Measurements from ENCODE around the gene SQSTM1.

The SQSTM1 gene

DNA sequence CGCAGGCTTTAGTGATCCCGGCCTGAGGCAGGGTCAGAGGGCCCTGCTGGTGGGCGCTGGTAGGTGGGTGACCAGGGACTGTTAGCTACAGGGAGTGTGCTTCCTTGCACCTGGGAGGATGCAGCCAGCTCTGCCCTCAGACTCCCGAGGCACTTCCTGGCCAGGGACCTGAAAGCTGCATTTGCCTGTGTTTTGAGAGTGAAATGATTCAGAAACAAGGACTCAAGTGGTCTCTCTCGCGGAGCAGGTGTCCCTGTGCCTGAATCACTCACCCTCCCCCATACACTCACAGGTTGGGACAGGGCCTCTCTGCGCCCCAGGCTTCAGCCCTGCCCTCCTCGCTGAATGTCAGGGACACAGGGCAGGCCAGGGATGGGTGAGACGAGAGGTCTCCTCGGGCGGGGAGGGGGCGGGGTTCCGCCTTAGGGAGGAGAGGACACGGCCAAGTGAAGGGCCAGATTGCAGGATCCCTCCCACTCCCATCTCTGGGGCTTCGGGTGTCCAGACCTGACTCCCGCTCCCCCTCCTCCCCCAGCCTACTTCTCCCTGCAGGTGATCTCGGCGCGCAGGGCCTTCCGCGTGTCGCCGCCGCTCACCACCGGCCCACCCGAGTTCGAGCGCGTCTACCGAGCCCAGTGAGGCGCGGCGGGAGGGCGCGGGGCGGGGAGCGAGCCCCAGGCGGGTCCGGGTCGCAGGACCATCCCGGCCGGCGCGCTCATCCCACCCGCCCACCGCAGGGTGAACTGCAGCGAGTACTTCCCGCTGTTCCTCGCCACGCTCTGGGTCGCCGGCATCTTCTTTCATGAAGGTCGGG lies 25.4 kb upstream of the SQSTM1 start:
- DNase-seq (ENCODE audit: low read depth) = no peak
- H3K4me3 ChIP-seq (ENCODE audit: low read length) = peak overlapping the region; percentile 55
- TF ChIP-seq, protein P1, sequence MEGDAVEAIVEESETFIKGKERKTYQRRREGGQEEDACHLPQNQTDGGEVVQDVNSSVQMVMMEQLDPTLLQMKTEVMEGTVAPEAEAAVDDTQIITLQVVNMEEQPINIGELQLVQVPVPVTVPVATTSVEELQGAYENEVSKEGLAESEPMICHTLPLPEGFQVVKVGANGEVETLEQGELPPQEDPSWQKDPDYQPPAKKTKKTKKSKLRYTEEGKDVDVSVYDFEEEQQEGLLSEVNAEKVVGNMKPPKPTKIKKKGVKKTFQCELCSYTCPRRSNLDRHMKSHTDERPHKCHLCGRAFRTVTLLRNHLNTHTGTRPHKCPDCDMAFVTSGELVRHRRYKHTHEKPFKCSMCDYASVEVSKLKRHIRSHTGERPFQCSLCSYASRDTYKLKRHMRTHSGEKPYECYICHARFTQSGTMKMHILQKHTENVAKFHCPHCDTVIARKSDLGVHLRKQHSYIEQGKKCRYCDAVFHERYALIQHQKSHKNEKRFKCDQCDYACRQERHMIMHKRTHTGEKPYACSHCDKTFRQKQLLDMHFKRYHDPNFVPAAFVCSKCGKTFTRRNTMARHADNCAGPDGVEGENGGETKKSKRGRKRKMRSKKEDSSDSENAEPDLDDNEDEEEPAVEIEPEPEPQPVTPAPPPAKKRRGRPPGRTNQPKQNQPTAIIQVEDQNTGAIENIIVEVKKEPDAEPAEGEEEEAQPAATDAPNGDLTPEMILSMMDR (conservative IDR thresholded peaks at IDR 0.05; ENCODE audit: low read length) = no peak

DNA sequence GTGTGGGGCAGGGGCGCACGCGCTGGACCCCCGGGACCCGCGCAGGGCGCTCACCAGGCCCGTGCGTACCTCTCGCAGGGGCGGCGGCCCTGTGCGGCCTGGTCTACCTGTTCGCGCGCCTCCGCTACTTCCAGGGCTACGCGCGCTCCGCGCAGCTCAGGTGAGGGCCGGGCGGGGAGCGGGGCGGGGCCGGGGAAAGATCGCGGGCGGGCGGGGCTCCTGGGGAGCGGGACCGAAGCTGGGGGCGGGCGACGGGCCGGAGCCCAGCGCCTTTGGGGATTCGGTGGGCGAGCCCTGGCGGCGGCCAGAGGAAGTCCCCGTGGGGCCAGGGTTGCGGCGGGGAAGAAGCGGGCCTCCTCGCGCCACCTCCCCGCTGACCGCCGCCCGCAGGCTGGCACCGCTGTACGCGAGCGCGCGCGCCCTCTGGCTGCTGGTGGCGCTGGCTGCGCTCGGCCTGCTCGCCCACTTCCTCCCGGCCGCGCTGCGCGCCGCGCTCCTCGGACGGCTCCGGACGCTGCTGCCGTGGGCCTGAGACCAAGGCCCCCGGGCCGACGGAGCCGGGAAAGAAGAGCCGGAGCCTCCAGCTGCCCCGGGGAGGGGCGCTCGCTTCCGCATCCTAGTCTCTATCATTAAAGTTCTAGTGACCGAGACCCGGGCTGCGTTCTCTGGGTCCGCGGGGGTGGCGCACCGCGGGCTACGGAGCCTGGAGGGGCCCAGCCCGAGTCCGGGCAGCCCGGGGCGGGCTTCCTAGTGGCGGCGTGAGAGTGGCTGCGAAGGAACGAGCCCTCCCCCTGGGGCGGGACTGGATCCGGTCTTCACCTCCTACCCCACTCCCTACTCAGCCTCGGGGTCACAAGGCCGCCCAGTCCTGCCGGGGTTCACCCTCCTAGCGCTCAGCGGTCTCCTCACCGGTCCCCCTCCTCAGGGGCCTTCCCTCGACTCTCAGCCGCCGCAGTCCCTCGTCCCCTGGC lies 24.6 kb upstream of the SQSTM1 start:
- TF ChIP-seq, protein P1 (conservative IDR thresholded peaks at IDR 0.05; ENCODE audit: low read length) = peak; percentile 35
- peak; percentile 77 for DNase-seq (ENCODE audit: low read depth)
- peak overlapping the region; percentile 55 for H3K4me3 ChIP-seq (ENCODE audit: low read length)

DNA sequence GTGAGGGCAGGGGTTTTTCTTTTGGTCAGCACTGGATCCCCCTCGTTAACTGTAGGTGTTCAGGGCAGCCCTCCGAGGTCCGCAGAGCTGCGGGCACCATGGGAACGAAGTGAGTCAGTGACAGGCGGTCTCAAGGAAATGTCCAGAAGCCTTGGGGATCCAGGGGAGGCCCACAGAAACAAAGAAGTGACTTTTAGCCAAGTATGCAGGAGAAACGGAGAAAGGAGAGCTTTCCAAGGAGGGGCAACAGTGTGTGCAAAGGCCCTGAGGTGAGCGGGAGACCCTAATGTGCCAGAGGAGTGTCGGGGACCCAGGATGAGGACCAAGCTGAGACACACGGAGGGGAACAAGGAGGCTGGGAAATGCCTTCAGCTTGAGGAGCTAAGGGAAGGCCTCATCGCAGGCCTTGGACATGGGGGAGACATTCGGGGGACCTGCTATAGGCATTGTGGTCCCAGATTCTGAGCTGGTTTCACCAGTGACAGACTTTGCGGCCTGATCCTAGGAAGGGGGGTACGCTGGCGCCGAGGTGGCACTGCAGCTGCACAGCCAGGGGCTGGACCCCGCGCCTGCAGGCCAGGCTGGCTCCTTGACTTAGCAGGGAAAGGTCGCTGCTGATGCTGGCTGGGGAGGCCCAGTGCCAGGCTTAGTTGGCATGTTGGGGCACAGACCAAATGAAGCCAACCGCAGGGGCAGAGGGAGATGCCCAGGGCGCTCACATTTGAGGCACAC lies 23.7 kb upstream of the SQSTM1 start:
- TF ChIP-seq, protein P1 (conservative IDR thresholded peaks at IDR 0.05; ENCODE audit: low read length) = no peak
- DNase-seq (ENCODE audit: low read depth) = no peak
- H3K4me3 ChIP-seq (ENCODE audit: low read length) = no peak overlapping the region; the same call in 1 of the 2 replicates

DNA sequence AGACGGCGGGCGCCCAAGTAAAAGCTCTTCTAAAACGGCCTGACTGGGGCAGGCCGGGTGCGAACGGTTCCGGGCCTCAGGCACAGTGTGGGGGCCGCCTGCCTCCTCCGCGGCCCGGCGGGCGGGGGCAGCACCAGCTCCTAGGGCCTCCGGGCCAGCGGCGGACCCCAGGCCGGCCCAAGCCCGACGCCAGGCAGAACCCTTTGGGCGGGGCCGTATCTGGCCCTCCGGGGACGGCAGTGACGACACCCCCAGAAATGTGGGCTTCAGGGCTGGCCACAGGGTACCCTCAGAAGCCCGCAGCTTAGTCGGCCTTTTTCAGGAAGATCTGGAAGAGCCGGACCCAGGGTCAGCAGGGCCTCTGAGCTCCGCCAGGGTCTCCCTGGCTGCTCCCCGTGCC lies 23.0 kb upstream of the SQSTM1 start:
- no peak overlapping the region for H3K4me3 ChIP-seq (ENCODE audit: low read length)
- TF ChIP-seq, protein P1 (conservative IDR thresholded peaks at IDR 0.05; ENCODE audit: low read length) = no peak
- no peak for DNase-seq (ENCODE audit: low read depth)

DNA sequence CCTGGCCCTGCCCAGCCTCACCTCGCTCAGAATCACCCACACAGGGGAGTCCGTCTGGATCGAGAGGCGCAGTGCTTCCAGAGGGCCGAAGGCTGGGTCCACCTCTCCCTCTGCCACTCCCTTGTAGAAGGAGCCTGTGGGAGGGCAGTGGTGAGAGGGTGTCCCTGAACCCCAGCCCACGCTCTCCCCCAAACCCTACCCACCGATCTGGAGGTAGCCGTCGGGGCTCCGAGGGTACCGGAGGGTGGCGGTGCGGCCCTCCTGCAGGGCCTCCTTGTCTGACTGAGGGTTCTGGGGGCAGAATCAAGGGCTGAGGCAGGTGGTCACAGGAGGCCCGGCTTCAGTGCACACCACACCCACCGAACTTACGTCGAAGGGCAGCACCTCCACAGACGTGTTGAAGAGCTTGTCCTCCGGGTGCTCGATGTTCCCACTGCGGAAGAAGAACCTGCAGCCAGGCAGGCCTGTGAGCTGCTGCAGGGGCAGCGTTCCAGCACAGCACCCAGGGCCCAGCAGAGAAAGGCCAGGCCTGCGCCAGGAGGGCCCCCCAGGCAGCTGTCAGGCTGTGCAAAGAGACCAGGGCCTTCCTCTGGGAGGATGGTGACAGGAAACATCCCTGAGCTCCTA lies 22.4 kb upstream of the SQSTM1 start:
- H3K4me3 ChIP-seq (ENCODE audit: low read length) = no peak overlapping the region
- DNase-seq (ENCODE audit: low read depth) = no peak
- TF ChIP-seq, protein P1 (conservative IDR thresholded peaks at IDR 0.05; ENCODE audit: low read length) = no peak

DNA sequence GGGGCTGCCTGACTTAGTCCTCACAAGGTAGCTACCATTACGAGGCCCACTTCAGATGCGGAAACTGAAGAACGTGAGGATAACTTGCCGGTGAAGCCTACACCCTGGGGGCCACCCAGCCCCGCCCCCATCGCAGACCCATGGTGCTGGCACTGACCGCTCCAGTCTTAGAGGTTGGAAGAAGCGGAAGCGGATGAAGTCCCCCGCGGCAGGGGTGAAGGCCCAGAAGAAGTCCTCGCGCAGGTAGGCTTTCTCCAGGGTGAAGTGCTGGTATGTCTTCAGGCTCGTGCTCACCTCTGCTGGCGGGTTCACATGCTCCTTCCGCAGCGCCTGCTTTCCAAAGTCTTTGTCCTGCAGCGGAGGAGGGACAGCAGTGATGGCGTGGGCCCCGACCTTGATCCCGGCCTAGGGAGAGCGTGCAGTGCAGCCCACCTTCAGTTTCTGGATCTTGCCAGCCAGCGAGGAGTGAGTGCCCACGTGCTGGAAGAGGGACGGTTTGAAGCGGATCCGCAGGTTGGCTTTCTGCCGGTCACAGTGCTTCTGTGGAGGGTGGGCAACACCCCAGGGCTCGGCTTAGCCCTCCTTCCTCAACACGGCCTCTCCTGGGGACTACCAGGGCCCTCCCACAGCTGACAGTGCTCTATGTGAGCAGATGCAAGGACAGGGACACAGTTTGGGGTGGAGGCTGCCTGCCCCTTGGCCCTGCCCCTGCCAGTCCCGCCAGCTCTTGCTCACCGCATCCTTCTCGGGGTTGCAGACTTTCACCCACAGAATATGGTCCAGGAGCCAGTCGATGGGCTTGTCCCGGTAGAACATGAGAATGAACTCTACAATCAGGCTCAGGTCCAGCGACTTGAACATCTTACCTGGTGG lies 21.7 kb upstream of the SQSTM1 start:
- TF ChIP-seq, protein P1 (conservative IDR thresholded peaks at IDR 0.05; ENCODE audit: low read length) = no peak
- H3K4me3 ChIP-seq (ENCODE audit: low read length) = no peak overlapping the region
- no peak for DNase-seq (ENCODE audit: low read depth)
